Measurements from ENCODE around the gene CACNG5.

CACNG5 gene

GRCh38 chr17:66805567-66805966 lies 29.4 kb upstream of the CACNG5 start:
- H3K36me3 ChIP-seq (ENCODE audit: control insufficient read depth in 1 of 2, insufficient read depth in 2 of 2, low read length in 2 of 2) = peaks cover 5 to 15% of the 10 kb centered on the region in 2 donors
- no peaks in the 10 kb centered on the region for H3K4me1 ChIP-seq (ENCODE audit: control insufficient read depth in 1 of 2, insufficient read depth in 2 of 2, low read length in 2 of 2)
- H3K27me3 ChIP-seq (ENCODE audit: low read depth, low read length) = no peaks in the 10 kb centered on the region
- no peak overlapping the region for H3K4me3 ChIP-seq (ENCODE audit: low read depth in 1 of 2, low read length in 2 of 2)
- no peak overlapping the region for H3K27ac ChIP-seq (ENCODE audit: low read length)
- H3K9me3 ChIP-seq (ENCODE audit: control insufficient read depth in 1 of 2, low read length in 2 of 2) = no peaks in the 10 kb centered on the region

- Histone ChIP-seq H3K27me3 (ENCODE audit: low read depth, low read length) (no peaks in the 10 kb centered on the region), H3K27ac (ENCODE audit: low read length) (no peak overlapping the region), H3K36me3 (ENCODE audit: control insufficient read depth in 1 of 2, insufficient read depth in 2 of 2, low read length in 2 of 2) (peaks cover 5 to 15% of the 10 kb centered on the region in 2 donors), H3K9me3 (ENCODE audit: control insufficient read depth in 1 of 2, low read length in 2 of 2) (no peaks in the 10 kb centered on the region), H3K4me1 (ENCODE audit: control insufficient read depth in 1 of 2, insufficient read depth in 2 of 2, low read length in 2 of 2) (no peaks in the 10 kb centered on the region), H3K4me3 (ENCODE audit: low read depth in 1 of 2, low read length in 2 of 2) (no peak overlapping the region)
Observed at GRCh38 chr17:66807182-66807581, 27.7 kb upstream of the CACNG5 start.

GRCh38 chr17:66809408-66809807 lies 25.5 kb upstream of the CACNG5 start:
- H3K4me1 ChIP-seq (ENCODE audit: control insufficient read depth in 1 of 2, insufficient read depth in 2 of 2, low read length in 2 of 2) = no peaks in the 10 kb centered on the region
- H3K27me3 ChIP-seq (ENCODE audit: low read depth, low read length) = no peaks in the 10 kb centered on the region
- H3K27ac ChIP-seq (ENCODE audit: low read length) = no peak overlapping the region
- no peak overlapping the region for H3K4me3 ChIP-seq (ENCODE audit: low read depth in 1 of 2, low read length in 2 of 2)
- no peaks in the 10 kb centered on the region for H3K9me3 ChIP-seq (ENCODE audit: control insufficient read depth in 1 of 2, low read length in 2 of 2)
- peaks cover 0 to 6% of the 10 kb centered on the region in 2 donors for H3K36me3 ChIP-seq (ENCODE audit: control insufficient read depth in 1 of 2, insufficient read depth in 2 of 2, low read length in 2 of 2)

DNA sequence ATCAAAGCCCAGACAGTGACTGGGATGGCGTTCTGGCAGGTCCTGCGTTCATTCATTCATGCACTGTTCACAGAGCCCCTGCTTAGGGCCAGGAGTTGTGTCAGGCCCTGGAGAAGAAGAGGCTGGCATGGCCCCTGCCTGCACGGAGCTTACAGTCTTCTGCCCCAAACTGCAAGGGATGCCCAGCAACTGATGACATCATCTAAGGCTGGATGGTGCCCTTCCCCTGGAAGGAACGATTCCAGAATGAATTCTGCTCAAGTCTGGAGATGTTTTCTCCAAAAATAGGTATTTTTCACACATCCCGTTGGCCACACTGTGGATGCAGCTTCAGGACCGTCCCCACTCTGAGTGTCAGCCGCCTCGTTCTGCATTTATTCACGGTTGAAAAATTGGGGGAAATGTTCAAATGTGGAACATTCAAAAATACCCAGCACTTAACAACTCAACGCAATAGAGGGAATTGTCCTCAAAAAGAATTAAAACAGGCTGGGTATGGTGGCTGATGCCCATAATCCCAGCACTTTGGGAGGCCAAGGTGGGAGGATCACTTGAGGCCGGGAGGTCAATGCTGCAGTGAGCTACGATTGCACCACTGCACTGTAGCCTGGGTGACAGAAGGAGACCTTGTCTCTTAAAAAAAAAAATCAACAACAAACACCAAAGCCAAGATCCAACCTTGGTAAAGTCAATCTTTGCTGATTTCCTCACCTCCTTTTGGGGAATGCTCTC lies 23.8 kb upstream of the CACNG5 start:
- Histone ChIP-seq H3K9me3 (ENCODE audit: control insufficient read depth in 1 of 2, low read length in 2 of 2) (no peaks in the 10 kb centered on the region), H3K27me3 (ENCODE audit: low read depth, low read length) (no peaks in the 10 kb centered on the region), H3K4me3 (ENCODE audit: low read depth in 1 of 2, low read length in 2 of 2) (no peak overlapping the region), H3K36me3 (ENCODE audit: control insufficient read depth in 1 of 2, insufficient read depth in 2 of 2, low read length in 2 of 2) (no peaks in the 10 kb centered on the region), H3K27ac (ENCODE audit: low read length) (no peak overlapping the region), H3K4me1 (ENCODE audit: control insufficient read depth in 1 of 2, insufficient read depth in 2 of 2, low read length in 2 of 2) (no peaks in the 10 kb centered on the region)

- no peaks in the 10 kb centered on the region for H3K27me3 ChIP-seq (ENCODE audit: low read depth, low read length)
Observed at GRCh38 chr17:66811683-66812054, 23.2 kb upstream of the CACNG5 start.

GRCh38 chr17:66812571-66812970 lies 22.3 kb upstream of the CACNG5 start:
- Histone ChIP-seq H3K4me1 (ENCODE audit: control insufficient read depth in 1 of 2, insufficient read depth in 2 of 2, low read length in 2 of 2) (no peaks in the 10 kb centered on the region), H3K27ac (ENCODE audit: low read length) (no peak overlapping the region), H3K27me3 (ENCODE audit: low read depth, low read length) (no peaks in the 10 kb centered on the region), H3K4me3 (ENCODE audit: low read depth in 1 of 2, low read length in 2 of 2) (no peak overlapping the region), H3K36me3 (ENCODE audit: control insufficient read depth in 1 of 2, insufficient read depth in 2 of 2, low read length in 2 of 2) (no peaks in the 10 kb centered on the region), H3K9me3 (ENCODE audit: control insufficient read depth in 1 of 2, low read length in 2 of 2) (peaks cover 0 to 2% of the 10 kb centered on the region in 2 donors)

More at GRCh38 chr17:66811683-66812054, 23.2 kb upstream of the CACNG5 start:
- Histone ChIP-seq H3K27ac (ENCODE audit: low read length) (no peak overlapping the region), H3K36me3 (ENCODE audit: control insufficient read depth in 1 of 2, insufficient read depth in 2 of 2, low read length in 2 of 2) (no peaks in the 10 kb centered on the region), H3K4me1 (ENCODE audit: control insufficient read depth in 1 of 2, insufficient read depth in 2 of 2, low read length in 2 of 2) (no peaks in the 10 kb centered on the region), H3K4me3 (ENCODE audit: low read depth in 1 of 2, low read length in 2 of 2) (no peak overlapping the region), H3K9me3 (ENCODE audit: control insufficient read depth in 1 of 2, low read length in 2 of 2) (no peaks in the 10 kb centered on the region)

DNA sequence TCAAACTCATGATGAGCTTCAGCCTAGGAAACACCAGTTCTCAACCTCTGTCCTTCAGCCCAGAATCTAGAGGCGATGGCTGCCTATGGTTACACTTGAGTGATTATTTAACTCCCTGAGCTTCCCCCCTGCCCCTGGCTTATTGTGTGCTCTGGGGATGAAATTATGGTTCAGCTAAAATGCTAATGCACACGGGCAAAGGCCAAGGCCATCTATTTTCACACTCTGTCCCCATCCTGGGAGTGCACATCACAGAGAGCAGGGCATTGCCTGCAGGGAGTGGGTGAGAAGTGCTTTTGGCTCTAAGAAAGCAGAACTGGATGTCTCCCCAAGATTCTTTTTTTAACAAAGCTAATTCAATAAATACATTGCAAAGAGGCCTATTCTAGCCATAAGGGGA lies 21.6 kb upstream of the CACNG5 start:
- Histone ChIP-seq H3K27ac (ENCODE audit: low read length) (no peak overlapping the region), H3K27me3 (ENCODE audit: low read depth, low read length) (no peaks in the 10 kb centered on the region)

DNA sequence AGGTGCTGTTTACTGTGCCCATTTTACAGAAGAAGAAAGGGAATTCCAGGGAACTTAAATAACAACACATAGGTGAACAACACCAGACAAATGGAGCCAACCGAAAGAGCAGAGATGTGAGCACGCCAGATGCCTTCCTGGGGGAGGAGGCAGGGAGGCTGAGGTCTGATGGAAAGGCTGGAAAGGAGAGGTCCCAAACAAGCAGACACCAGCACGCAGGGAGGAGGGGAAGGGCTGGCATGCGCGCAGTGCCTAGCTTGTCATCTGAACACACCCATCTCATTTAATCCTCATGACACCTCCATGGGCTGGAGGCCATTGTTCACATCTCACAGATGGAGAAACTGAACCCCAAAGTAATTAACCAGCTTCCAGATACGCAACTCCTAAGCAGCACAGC lies 20.9 kb upstream of the CACNG5 start:
- Histone ChIP-seq H3K9me3 (ENCODE audit: control insufficient read depth in 1 of 2, low read length in 2 of 2) (peaks cover 5 to 6% of the 10 kb centered on the region in 2 donors), H3K27ac (ENCODE audit: low read length) (no peak overlapping the region), H3K36me3 (ENCODE audit: control insufficient read depth in 1 of 2, insufficient read depth in 2 of 2, low read length in 2 of 2) (no peaks in the 10 kb centered on the region), H3K4me1 (ENCODE audit: control insufficient read depth in 1 of 2, insufficient read depth in 2 of 2, low read length in 2 of 2) (no peaks in the 10 kb centered on the region), H3K27me3 (ENCODE audit: low read depth, low read length) (no peaks in the 10 kb centered on the region), H3K4me3 (ENCODE audit: low read depth in 1 of 2, low read length in 2 of 2) (no peak overlapping the region)

More for the DNA sequence above, 21.6 kb upstream of the CACNG5 start:
- Histone ChIP-seq H3K9me3 (ENCODE audit: control insufficient read depth in 1 of 2, low read length in 2 of 2) (peaks cover 5 to 6% of the 10 kb centered on the region in 2 donors), H3K4me1 (ENCODE audit: control insufficient read depth in 1 of 2, insufficient read depth in 2 of 2, low read length in 2 of 2) (no peaks in the 10 kb centered on the region), H3K36me3 (ENCODE audit: control insufficient read depth in 1 of 2, insufficient read depth in 2 of 2, low read length in 2 of 2) (no peaks in the 10 kb centered on the region), H3K4me3 (ENCODE audit: low read depth in 1 of 2, low read length in 2 of 2) (no peak overlapping the region)

GRCh38 chr17:66814570-66814969 lies 20.3 kb upstream of the CACNG5 start:
- Histone ChIP-seq H3K27me3 (ENCODE audit: low read depth, low read length) (no peaks in the 10 kb centered on the region), H3K9me3 (ENCODE audit: control insufficient read depth in 1 of 2, low read length in 2 of 2) (peaks cover 5 to 6% of the 10 kb centered on the region in 2 donors), H3K36me3 (ENCODE audit: control insufficient read depth in 1 of 2, insufficient read depth in 2 of 2, low read length in 2 of 2) (no peaks in the 10 kb centered on the region), H3K27ac (ENCODE audit: low read length) (no peak overlapping the region), H3K4me3 (ENCODE audit: low read depth in 1 of 2, low read length in 2 of 2) (no peak overlapping the region), H3K4me1 (ENCODE audit: control insufficient read depth in 1 of 2, insufficient read depth in 2 of 2, low read length in 2 of 2) (no peaks in the 10 kb centered on the region)

DNA sequence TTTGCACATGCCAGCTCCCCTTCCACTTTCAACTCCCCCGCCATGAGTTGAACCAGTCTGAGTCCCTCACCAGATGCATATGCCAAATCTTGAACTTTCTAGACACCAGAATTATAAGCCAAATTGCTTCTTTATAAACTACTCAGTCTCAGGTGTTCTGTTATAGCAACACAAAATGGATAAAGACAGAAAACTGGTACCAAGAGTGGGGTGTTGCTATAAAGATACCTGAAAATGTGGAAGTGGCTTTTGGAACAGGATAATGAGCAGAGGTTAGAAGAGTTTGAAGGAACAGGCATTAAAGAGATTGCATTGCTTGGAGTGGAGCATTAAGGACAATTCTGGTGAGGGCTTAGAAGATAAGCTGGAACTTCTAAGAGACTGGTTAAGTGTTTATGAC lies 17.2 kb upstream of the CACNG5 start:
- no peaks in the 10 kb centered on the region for H3K27me3 ChIP-seq (ENCODE audit: low read depth, low read length)
- no peak overlapping the region for H3K4me3 ChIP-seq (ENCODE audit: low read depth in 1 of 2, low read length in 2 of 2)
- peaks cover 5 to 6% of the 10 kb centered on the region in 2 donors for H3K9me3 ChIP-seq (ENCODE audit: control insufficient read depth in 1 of 2, low read length in 2 of 2)
- H3K36me3 ChIP-seq (ENCODE audit: control insufficient read depth in 1 of 2, insufficient read depth in 2 of 2, low read length in 2 of 2) = no peaks in the 10 kb centered on the region
- H3K27ac ChIP-seq (ENCODE audit: low read length) = no peak overlapping the region
- H3K4me1 ChIP-seq (ENCODE audit: control insufficient read depth in 1 of 2, insufficient read depth in 2 of 2, low read length in 2 of 2) = no peaks in the 10 kb centered on the region

- no peaks in the 10 kb centered on the region for H3K36me3 ChIP-seq (ENCODE audit: control insufficient read depth in 1 of 2, insufficient read depth in 2 of 2, low read length in 2 of 2)
- H3K9me3 ChIP-seq (ENCODE audit: control insufficient read depth in 1 of 2, low read length in 2 of 2) = peaks cover 5 to 6% of the 10 kb centered on the region in 2 donors
- H3K4me1 ChIP-seq (ENCODE audit: control insufficient read depth in 1 of 2, insufficient read depth in 2 of 2, low read length in 2 of 2) = no peaks in the 10 kb centered on the region
- no peaks in the 10 kb centered on the region for H3K27me3 ChIP-seq (ENCODE audit: low read depth, low read length)
- H3K4me3 ChIP-seq (ENCODE audit: low read depth in 1 of 2, low read length in 2 of 2) = no peak overlapping the region
- H3K27ac ChIP-seq (ENCODE audit: low read length) = no peak overlapping the region
Observed at GRCh38 chr17:66819466-66819865, 15.5 kb upstream of the CACNG5 start.

DNA sequence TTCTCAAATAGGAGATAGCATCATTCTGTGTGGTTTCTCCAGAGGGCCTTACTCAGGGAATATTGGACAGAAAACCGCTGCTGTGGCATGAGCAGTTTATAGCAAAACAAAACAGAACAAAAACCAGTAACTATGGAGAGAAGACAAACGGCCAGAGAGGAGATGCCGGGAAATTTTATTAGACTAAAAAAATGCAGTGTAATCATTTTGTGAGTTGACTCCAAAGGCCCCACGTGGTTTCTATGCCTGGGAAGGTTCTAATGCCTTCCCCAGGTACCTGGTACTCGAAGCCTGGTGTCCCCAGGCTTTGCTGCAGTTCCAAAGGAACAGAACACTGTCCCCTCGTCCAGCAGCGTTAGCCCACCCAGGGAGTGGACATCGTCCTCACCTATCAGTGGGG lies 12.9 kb upstream of the CACNG5 start:
- no peak overlapping the region for H3K4me3 ChIP-seq (ENCODE audit: low read depth in 1 of 2, low read length in 2 of 2)
- H3K27ac ChIP-seq (ENCODE audit: low read length) = no peak overlapping the region
- H3K36me3 ChIP-seq (ENCODE audit: control insufficient read depth in 1 of 2, insufficient read depth in 2 of 2, low read length in 2 of 2) = no peaks in the 10 kb centered on the region
- H3K27me3 ChIP-seq (ENCODE audit: low read depth, low read length) = no peaks in the 10 kb centered on the region
- peaks cover 5 to 6% of the 10 kb centered on the region in 2 donors for H3K9me3 ChIP-seq (ENCODE audit: control insufficient read depth in 1 of 2, low read length in 2 of 2)
- no peaks in the 10 kb centered on the region for H3K4me1 ChIP-seq (ENCODE audit: control insufficient read depth in 1 of 2, insufficient read depth in 2 of 2, low read length in 2 of 2)
